Raji (cell line): Measurements from ENCODE around the gene CLNK.

Experiments
- POLR2A ChIP-seq: IDR thresholded peaks from 2 replicates; pipeline ENCODE4 v1.6.1; 2011; ENCODE audit warnings: low read depth, low read length, control low read depth; ENCODE audit not compliant: insufficient read depth

Gene CLNK

GRCh38 chr4:10458177-10458576, 226.4 kb downstream of the CLNK start:
- no peak for TF ChIP-seq POLR2A

- TF ChIP-seq POLR2A, result no peak
Observed at GRCh38 chr4:10457255-10457801, 227.2 kb downstream of the CLNK start, which contains the start of gene ZNF518B. Gene ZNF518B (minus strand): TSS chr4:10457426. CDS start chr4:10446328, 11,098 bp downstream.

- no peak for TF ChIP-seq POLR2A
Observed at GRCh38 chr4:10456595-10457254, 227.8 kb downstream of the CLNK start.

- no peak for TF ChIP-seq POLR2A
Observed at GRCh38 chr4:10456260-10456594, 228.3 kb downstream of the CLNK start.

GRCh38 chr4:10455133-10455532, 229.4 kb downstream of the CLNK start:
- no peak for TF ChIP-seq POLR2A

- no peak for TF ChIP-seq POLR2A
Observed at GRCh38 chr4:10454726-10455125, 229.8 kb downstream of the CLNK start.

GRCh38 chr4:10454121-10454520, 230.4 kb downstream of the CLNK start:
- TF ChIP-seq POLR2A, result no peak

GRCh38 chr4:10448991-10449390, 235.6 kb downstream of the CLNK start:
- TF ChIP-seq POLR2A, result no peak

GRCh38 chr4:10442976-10443375, 241.6 kb downstream of the CLNK start:
- no peak for TF ChIP-seq POLR2A

GRCh38 chr4:10441512-10441911, 243.1 kb downstream of the CLNK start:
- no peak for TF ChIP-seq POLR2A

- no peak for TF ChIP-seq POLR2A
Observed at GRCh38 chr4:10438924-10439323, 245.6 kb downstream of the CLNK start.

- no peak for TF ChIP-seq POLR2A
Observed at GRCh38 chr4:10437735-10438134, 246.8 kb downstream of the CLNK start.
